ENCODE measurements around the gene NAP1L4. TPM values are rescaled to one million over a fixed set of nuclear protein-coding genes. Genes with fewer than 3 reads are reported as not detected.

Gene NAP1L4
- total and polyA plus RNA-seq, 2 donors (not counting 1 experiment from before 2014, with no cell fraction given), result 62.1 to 133 TPM

GRCh38 chr11:2952290-2952689, 39.8 kb downstream of the NAP1L4 start:
- H3K9me3 Mint-ChIP-seq (ENCODE audit: insufficient read depth), result no peaks in the 10 kb centered on the region
- ChIA-PET POLR2A (no interaction called here), CTCF (interaction anchor here (0.9 to 1.5 kb wide), 2 partner anchors 139 to 533 kb away, joined by 3 read pairs; no protein-coding TSS in a partner anchor)
- H3K36me3 ChIP-seq (replicated peaks in 1 of 2; ENCODE audit: control extremely low read depth in 1 of 2, control insufficient read depth in 1 of 2, extremely low read depth in 1 of 2, insufficient read depth in 2 of 2, low read length in 1 of 2), result peaks cover 5 to 95% of the 10 kb centered on the region in 2 experiments
- TF ChIP-seq EZH2 (IDR thresholded peaks at IDR 0.05; ENCODE audit: borderline replicate concordance, insufficient read depth, low read depth, low read length, poor library complexity, severe bottlenecking), result no peak
- no peak for TF ChIP-seq CTCF (IDR thresholded peaks at IDR 0.05)
- no peak overlapping the region for H3K4me3 ChIP-seq (ENCODE audit: control extremely low read depth in 1 of 5, extremely low read depth in 1 of 5, insufficient read depth in 1 of 5, low read depth in 2 of 5, low read length in 4 of 5)
- no peaks in the 10 kb centered on the region for H3K79me2 ChIP-seq (ENCODE audit: control insufficient read depth, insufficient read depth, low read length)
- 81% methylated on average over 6 of the region's 6 CpGs for WGBS (ENCODE audit: insufficient coverage)
- no peaks in the 10 kb centered on the region for H3K4me1 Mint-ChIP-seq
- no peak overlapping the region for H3K27ac ChIP-seq (ENCODE audit: low read length in 2 of 2)
- no peaks in the 10 kb centered on the region for H3K9me3 ChIP-seq (ENCODE audit: control extremely low read depth in 1 of 3, control insufficient read depth in 2 of 3, insufficient read depth in 1 of 3, low read length in 2 of 3)
- H3K27ac Mint-ChIP-seq, result no peak overlapping the region
- intact Hi-C loops (cut with micrococcal nuclease), result no loop called here
- no peak overlapping the region for H3K9ac ChIP-seq (ENCODE audit: low read length)
- DNase-seq, result no peak
- no peak overlapping the region for H2AFZ ChIP-seq (ENCODE audit: insufficient read depth, low read depth, low read length, poor library complexity, severe bottlenecking)
- H3K4me3 Mint-ChIP-seq, result no peak overlapping the region
- no peak for ATAC-seq (ENCODE audit: low read depth)
- no peaks in the 10 kb centered on the region for H3K27me3 ChIP-seq (replicated peaks in 1 of 4; ENCODE audit: control extremely low read depth in 1 of 4, control insufficient read depth in 3 of 4, insufficient read depth in 4 of 4, low read length in 3 of 4)
- H3K27me3 Mint-ChIP-seq, result no peaks in the 10 kb centered on the region
- H4K20me1 ChIP-seq (ENCODE audit: control insufficient read depth, insufficient read depth, low read length, poor library complexity, severe bottlenecking), result no peaks in the 10 kb centered on the region
- no peak overlapping the region for H3K4me2 ChIP-seq (replicated peaks; ENCODE audit: low read depth, low read length, poor library complexity, severe bottlenecking)
- no peaks in the 10 kb centered on the region for H3K4me1 ChIP-seq (ENCODE audit: control insufficient read depth in 2 of 2, insufficient read depth in 2 of 2, low read length in 2 of 2)

GRCh38 chr11:2951231-2952110, 40.7 kb downstream of the NAP1L4 start:
- Histone ChIP-seq H3K9ac (ENCODE audit: low read length) (no peak overlapping the region), H3K27ac (ENCODE audit: low read length in 2 of 2) (no peak overlapping the region), H3K27me3 (replicated peaks in 1 of 4; ENCODE audit: control extremely low read depth in 1 of 4, control insufficient read depth in 3 of 4, insufficient read depth in 4 of 4, low read length in 3 of 4) (no peaks in the 10 kb centered on the region), H3K9me3 (ENCODE audit: control extremely low read depth in 1 of 3, control insufficient read depth in 2 of 3, insufficient read depth in 1 of 3, low read length in 2 of 3) (no peaks in the 10 kb centered on the region), H3K4me3 (ENCODE audit: control extremely low read depth in 1 of 5, extremely low read depth in 1 of 5, insufficient read depth in 1 of 5, low read depth in 2 of 5, low read length in 4 of 5) (no peak overlapping the region), H2AFZ (ENCODE audit: insufficient read depth, low read depth, low read length, poor library complexity, severe bottlenecking) (no peak overlapping the region), H3K4me1 (ENCODE audit: control insufficient read depth in 2 of 2, insufficient read depth in 2 of 2, low read length in 2 of 2) (no peaks in the 10 kb centered on the region), H3K79me2 (ENCODE audit: control insufficient read depth, insufficient read depth, low read length) (no peaks in the 10 kb centered on the region), H3K36me3 (replicated peaks in 1 of 2; ENCODE audit: control extremely low read depth in 1 of 2, control insufficient read depth in 1 of 2, extremely low read depth in 1 of 2, insufficient read depth in 2 of 2, low read length in 1 of 2) (peaks cover 10 to 90% of the 10 kb centered on the region in 2 experiments), H4K20me1 (ENCODE audit: control insufficient read depth, insufficient read depth, low read length, poor library complexity, severe bottlenecking) (no peaks in the 10 kb centered on the region), H3K4me2 (replicated peaks; ENCODE audit: low read depth, low read length, poor library complexity, severe bottlenecking) (no peak overlapping the region)
- Mint-ChIP-seq H3K4me1 (no peaks in the 10 kb centered on the region), H3K27ac (no peak overlapping the region), H3K27me3 (no peaks in the 10 kb centered on the region), H3K4me3 (no peak overlapping the region), H3K9me3 (ENCODE audit: insufficient read depth) (no peaks in the 10 kb centered on the region)
- intact Hi-C loops (cut with micrococcal nuclease), result no loop called here
- DNase-seq (no peak), ATAC-seq (ENCODE audit: low read depth) (no peak)
- ChIA-PET POLR2A (no interaction called here), CTCF (interaction anchor here (1.5 kb wide), 1 partner anchor 140 kb away, joined by 3 read pairs; no protein-coding TSS in a partner anchor)
- TF ChIP-seq CTCF (IDR thresholded peaks at IDR 0.05) (no peak), EZH2 (IDR thresholded peaks at IDR 0.05; ENCODE audit: borderline replicate concordance, insufficient read depth, low read depth, low read length, poor library complexity, severe bottlenecking) (no peak)
- 83% methylated on average over 6 of the region's 9 CpGs for WGBS (ENCODE audit: insufficient coverage)

Measured in B cell (primary cell).